Prostate gland (tissue), 2 donors: Measurements from ENCODE around the gene FGF12. TPM values are rescaled to one million over a fixed set of nuclear protein-coding genes. Genes with fewer than 3 reads are reported as not detected.

Experiments used
- DNase-seq: peaks from one replicate; pipeline ENCODE4 v3.0.0-alpha.2; 2019; ENCODE audit warnings: low spot score
- H3K27ac ChIP-seq, 2 donors: fragments of 200-600 bp; sonication (generic); 2 replicates each; pipeline ENCODE4 v1.5.1; 2017 to 2019
- H3K27me3 ChIP-seq: fragments of 200-600 bp; sonication (generic); replicated peaks from 2 replicates; pipeline ENCODE4 v1.5.1; 2019; ENCODE audit not compliant: insufficient read depth
- H3K36me3 ChIP-seq, 2 donors: fragments of 200-600 bp; sonication (generic); 1 replicate in 1 of 2; 2 replicates in 1 of 2; pipeline versions ENCODE4 v1.5.1 to v1.8.1; 2017 to 2019
- H3K4me1 ChIP-seq: fragments of 200-600 bp; sonication (generic); replicated peaks from 2 replicates; pipeline ENCODE4 v1.5.1; 2019
- H3K4me3 ChIP-seq, 2 donors: fragments of 200-600 bp; sonication (generic); 2 replicates each; pipeline ENCODE4 v1.5.1; 2017 to 2019
- H3K9me3 ChIP-seq: fragments of 200-600 bp; sonication (generic); 2 replicates; pipeline ENCODE4 v1.5.1; 2017
- POLR2A ChIP-seq: fragments of 450-650 bp; IDR thresholded peaks from one replicate; pipeline ENCODE4 v1.6.1; 2016; ENCODE audit warnings: antibody characterized with exemption, mild to moderate bottlenecking
- POLR2AphosphoS5 ChIP-seq: sonication (generic); formaldehyde crosslinking; IDR thresholded peaks from one replicate; pipeline ENCODE4 v1.6.1; 2017; ENCODE audit warnings: antibody characterized with exemption
- WGBS: methylation state at CpG from one replicate; pipeline ENCODE4 v1.1.5; 2018; 5-methylcytosine and 5-hydroxymethylcytosine counted together
- intact Hi-C: fragments of 100-400 bp; cut with DNase I; formaldehyde crosslinking; loops from one replicate; pipeline ENCODE4 v1.14.2; 2022
- total RNA-seq, 2 donors: library from RNA; depleted of rRNA; stranded (reverse); fragments of >200 nt; gene quantifications; one replicate each; pipeline ENCODE4 v1.1.0, GENCODE V29; 2016
- TF ChIP-seq, protein P1 (sequence below), 4 experiments: fragments of 200-600 bp in 2 of 4; fragments of 450-650 bp in 2 of 4; sonication (generic) in 2 of 4; IDR thresholded peaks; 1 replicate in 3 of 4; 2 replicates in 1 of 4; pipeline ENCODE4 v1.5.1; 2016 to 2019; ENCODE audit warnings: antibody characterized with exemption in 4 of 4, mild to moderate bottlenecking in 2 of 4, moderate library complexity in 2 of 4

FGF12 gene
- total RNA-seq, 2 donors from 2014 or later = 2.4 to 5.7 TPM

- no peak overlapping the region for H3K27ac ChIP-seq
- intact Hi-C loops = loop anchor here (5.0 to 10.0 kb wide), 2 partner anchors 1027 to 1560 kb away; no protein-coding TSS in a partner anchor
- TF ChIP-seq, protein P1, sequence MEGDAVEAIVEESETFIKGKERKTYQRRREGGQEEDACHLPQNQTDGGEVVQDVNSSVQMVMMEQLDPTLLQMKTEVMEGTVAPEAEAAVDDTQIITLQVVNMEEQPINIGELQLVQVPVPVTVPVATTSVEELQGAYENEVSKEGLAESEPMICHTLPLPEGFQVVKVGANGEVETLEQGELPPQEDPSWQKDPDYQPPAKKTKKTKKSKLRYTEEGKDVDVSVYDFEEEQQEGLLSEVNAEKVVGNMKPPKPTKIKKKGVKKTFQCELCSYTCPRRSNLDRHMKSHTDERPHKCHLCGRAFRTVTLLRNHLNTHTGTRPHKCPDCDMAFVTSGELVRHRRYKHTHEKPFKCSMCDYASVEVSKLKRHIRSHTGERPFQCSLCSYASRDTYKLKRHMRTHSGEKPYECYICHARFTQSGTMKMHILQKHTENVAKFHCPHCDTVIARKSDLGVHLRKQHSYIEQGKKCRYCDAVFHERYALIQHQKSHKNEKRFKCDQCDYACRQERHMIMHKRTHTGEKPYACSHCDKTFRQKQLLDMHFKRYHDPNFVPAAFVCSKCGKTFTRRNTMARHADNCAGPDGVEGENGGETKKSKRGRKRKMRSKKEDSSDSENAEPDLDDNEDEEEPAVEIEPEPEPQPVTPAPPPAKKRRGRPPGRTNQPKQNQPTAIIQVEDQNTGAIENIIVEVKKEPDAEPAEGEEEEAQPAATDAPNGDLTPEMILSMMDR (IDR thresholded peaks at IDR 0.05) = no peak
- TF ChIP-seq POLR2A (no peak), POLR2AphosphoS5 (no peak)
- no peaks in the 10 kb centered on the region for H3K9me3 ChIP-seq
- peaks cover 2% of the 10 kb centered on the region for H3K27me3 ChIP-seq
- no peak for DNase-seq
- no peak overlapping the region for H3K4me3 ChIP-seq
- 37% methylated on average over 4 of the region's 4 CpGs for WGBS
- no peaks in the 10 kb centered on the region for H3K4me1 ChIP-seq
- H3K36me3 ChIP-seq = no peaks in the 10 kb centered on the region
Measured at GRCh38 chr3:192444791-192445106, 282.6 kb downstream of the FGF12 start.

GRCh38 chr3:192444096-192444790, 283.1 kb downstream of the FGF12 start:
- Histone ChIP-seq H3K27ac (no peak overlapping the region), H3K36me3 (no peaks in the 10 kb centered on the region), H3K27me3 (peaks cover 2% of the 10 kb centered on the region), H3K4me3 (no peak overlapping the region), H3K4me1 (no peaks in the 10 kb centered on the region), H3K9me3 (no peaks in the 10 kb centered on the region)
- intact Hi-C loops = loop anchor here (5.0 to 10.0 kb wide), 2 partner anchors 1027 to 1559 kb away; no protein-coding TSS in a partner anchor
- DNase-seq = peak; percentile 42
- WGBS = 22% methylated on average over 12 of the region's 12 CpGs
- no peak for TF ChIP-seq POLR2A
- TF ChIP-seq, protein P1 (IDR thresholded peaks at IDR 0.05) = peak; percentile 75 to 92 (median 86)

DNA sequence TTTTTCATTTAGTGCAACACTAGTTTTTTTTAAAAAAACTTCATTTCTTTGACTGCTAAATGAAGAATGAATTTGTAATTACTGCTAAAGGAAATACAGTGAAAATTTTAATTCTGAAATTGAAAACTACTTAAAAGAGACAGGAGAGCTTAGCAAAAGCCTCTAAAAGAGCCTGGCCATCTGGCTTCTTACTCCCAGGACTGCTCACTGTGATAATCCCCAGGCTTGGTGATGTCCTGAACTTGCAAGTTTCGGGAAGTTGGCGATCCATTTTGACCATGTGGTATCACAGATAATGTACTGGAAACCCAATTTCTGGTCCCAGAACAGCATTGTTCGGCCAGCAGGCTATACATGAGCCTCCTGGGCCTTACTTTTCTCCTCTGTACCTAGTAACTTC, 292.1 kb downstream of the FGF12 start:
- intact Hi-C loops = loop anchor here (10.0 kb wide), 1 partner anchor 310 kb away; no protein-coding TSS in a partner anchor
- H3K4me1 ChIP-seq = no peaks in the 10 kb centered on the region
- no peak overlapping the region for H3K27ac ChIP-seq
- no peaks in the 10 kb centered on the region for H3K36me3 ChIP-seq
- H3K4me3 ChIP-seq = no peak overlapping the region
- H3K9me3 ChIP-seq = no peaks in the 10 kb centered on the region
- 90% methylated on average over 3 of the region's 3 CpGs for WGBS
- H3K27me3 ChIP-seq = peaks cover under 1% of the 10 kb centered on the region
- DNase-seq = no peak
- TF ChIP-seq, protein P1 (IDR thresholded peaks at IDR 0.05) = no peak
- TF ChIP-seq POLR2AphosphoS5 (no peak), POLR2A (no peak)

GRCh38 chr3:192434186-192434585, 293.2 kb downstream of the FGF12 start:
- Histone ChIP-seq H3K4me1 (no peaks in the 10 kb centered on the region), H3K9me3 (no peaks in the 10 kb centered on the region), H3K27me3 (peaks cover 3% of the 10 kb centered on the region), H3K36me3 (no peaks in the 10 kb centered on the region), H3K27ac (no peak overlapping the region), H3K4me3 (no peak overlapping the region)
- WGBS = 89% methylated on average over 2 of the region's 2 CpGs
- intact Hi-C loops = loop anchor here (10.0 kb wide), 1 partner anchor 309 kb away; no protein-coding TSS in a partner anchor
- no peak for TF ChIP-seq POLR2A
- TF ChIP-seq POLR2AphosphoS5 = no peak
- TF ChIP-seq, protein P1 (IDR thresholded peaks at IDR 0.05) = no peak
- no peak for DNase-seq

DNA sequence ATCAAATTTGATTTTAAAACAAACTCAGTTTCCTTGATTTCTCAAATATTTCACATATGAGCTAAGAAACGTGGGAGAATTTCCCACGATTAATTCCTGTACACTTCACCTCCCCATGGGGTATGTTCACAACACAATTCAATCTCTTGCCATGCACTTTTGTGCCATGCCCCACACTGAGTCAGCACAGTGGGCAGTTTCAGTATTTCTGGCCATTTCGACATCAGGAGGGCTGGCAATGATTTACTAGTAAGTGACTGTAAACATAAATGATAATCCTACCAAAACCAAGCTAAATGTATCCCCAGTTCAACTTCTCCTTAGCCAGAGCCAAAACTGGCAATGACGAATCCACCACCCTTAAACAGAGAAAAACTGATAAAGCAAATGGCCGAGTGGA, 293.6 kb downstream of the FGF12 start:
- Histone ChIP-seq H3K36me3 (no peaks in the 10 kb centered on the region), H3K4me1 (no peaks in the 10 kb centered on the region), H3K27me3 (peaks cover 3% of the 10 kb centered on the region), H3K9me3 (no peaks in the 10 kb centered on the region), H3K4me3 (no peak overlapping the region), H3K27ac (no peak overlapping the region)
- DNase-seq = no peak
- TF ChIP-seq POLR2A = no peak
- TF ChIP-seq, protein P1 (IDR thresholded peaks at IDR 0.05) = no peak
- TF ChIP-seq POLR2AphosphoS5 = no peak
- intact Hi-C loops = loop anchor here (10.0 kb wide), 1 partner anchor 309 kb away; no protein-coding TSS in a partner anchor
- WGBS = 70% methylated on average over 5 of the region's 5 CpGs
